Mesothelial cell of epicardium (in vitro differentiated cells): ENCODE data around the gene TRAPPC14. TPM values are rescaled to one million over a fixed set of nuclear protein-coding genes. Genes with fewer than 3 reads are reported as not detected.

ENCODE experiments used
- DNase-seq, 2 experiments: peaks; one replicate each; pipeline ENCODE4 v3.0.0; 2021; ENCODE audit warnings: low spot score in 2 of 2; ENCODE audit not compliant: unreplicated experiment in 2 of 2
- H3K27ac Mint-ChIP-seq: 2 replicates; pipeline ENCODE4 v1.8.0; 2021; ENCODE audit warnings: mixed read lengths
- H3K27me3 Mint-ChIP-seq: 2 replicates; pipeline ENCODE4 v1.8.0; 2021; ENCODE audit warnings: low read depth, mixed read lengths
- H3K36me3 Mint-ChIP-seq: 2 replicates; pipeline ENCODE4 v1.8.0; 2021; ENCODE audit warnings: mixed read lengths
- H3K4me1 Mint-ChIP-seq: 2 replicates; pipeline ENCODE4 v1.8.0; 2021; ENCODE audit warnings: mixed read lengths
- H3K4me3 Mint-ChIP-seq: 2 replicates; pipeline ENCODE4 v1.8.0; 2021; ENCODE audit warnings: mild to moderate bottlenecking, moderate library complexity, mixed read lengths
- H3K9me3 Mint-ChIP-seq: 2 replicates; pipeline ENCODE4 v1.8.0; 2021; ENCODE audit warnings: mixed read lengths
- CTCF ChIP-seq: fragments of 200-600 bp; sonication (generic); IDR thresholded peaks from one replicate; pipeline ENCODE4 v1.5.0; 2021; ENCODE audit warnings: antibody characterized with exemption; ENCODE audit not compliant: unreplicated experiment
- total RNA-seq: library from RNA; stranded (reverse); gene quantifications from 3 replicates; pipeline ENCODE4 v1.2.1, GENCODE V29; 2021

Gene TRAPPC14
- total RNA-seq, 1 donor from 2014 or later, result 23.3 TPM

GRCh38 chr7:100120733-100121036 lies 37.8 kb downstream of the TRAPPC14 start:
- DNase-seq, result no peak
- H3K36me3 Mint-ChIP-seq, result peaks cover 8% of the 10 kb centered on the region
- peak overlapping the region; percentile 99 for H3K27ac Mint-ChIP-seq
- no peak for TF ChIP-seq CTCF
- H3K4me1 Mint-ChIP-seq, result peaks cover 20% of the 10 kb centered on the region
- H3K9me3 Mint-ChIP-seq, result no peaks in the 10 kb centered on the region
- H3K4me3 Mint-ChIP-seq, result peak overlapping the region; percentile 94
- H3K27me3 Mint-ChIP-seq, result no peaks in the 10 kb centered on the region

GRCh38 chr7:100119970-100120732 lies 38.4 kb downstream of the TRAPPC14 start:
- no peaks in the 10 kb centered on the region for H3K27me3 Mint-ChIP-seq
- peak in 1 of 2 experiments; percentile 69 for DNase-seq
- no peak for TF ChIP-seq CTCF
- H3K27ac Mint-ChIP-seq, result peak overlapping the region; percentile 99
- peaks cover 17% of the 10 kb centered on the region for H3K4me1 Mint-ChIP-seq
- peaks cover 8% of the 10 kb centered on the region for H3K36me3 Mint-ChIP-seq
- H3K9me3 Mint-ChIP-seq, result no peaks in the 10 kb centered on the region
- peak overlapping the region; percentile 94 for H3K4me3 Mint-ChIP-seq

GRCh38 chr7:100119072-100119969 lies 39.2 kb downstream of the TRAPPC14 start, which contains the start of the genes CNPY4 and TAF6:
CNPY4 (plus strand) TSS chr7:100119634; CDS start chr7:100119745, 111 bp downstream.
TAF6 (minus strand) TSS chr7:100119358; CDS start chr7:100114209, 5,149 bp downstream.
- Mint-ChIP-seq H3K9me3 (no peaks in the 10 kb centered on the region), H3K27ac (peak within 1 kb of the TSS; percentile 99), H3K4me1 (peaks cover 17% of the 10 kb centered on the region), H3K4me3 (peak within 1 kb of the TSS; percentile 94), H3K27me3 (no peaks in the 10 kb centered on the region), H3K36me3 (peaks cover 8% of the 10 kb centered on the region)
- peak; percentile 91 to 94 for DNase-seq
- no peak for TF ChIP-seq CTCF

- H3K9me3 Mint-ChIP-seq, result no peaks in the 10 kb centered on the region
- H3K36me3 Mint-ChIP-seq, result peaks cover 11% of the 10 kb centered on the region
- H3K4me1 Mint-ChIP-seq, result peaks cover 17% of the 10 kb centered on the region
- DNase-seq, result no peak
- peak overlapping the region; percentile 99 for H3K27ac Mint-ChIP-seq
- no peak for TF ChIP-seq CTCF
- peak overlapping the region; percentile 94 for H3K4me3 Mint-ChIP-seq
- no peaks in the 10 kb centered on the region for H3K27me3 Mint-ChIP-seq
Observed at GRCh38 chr7:100118388-100119071, 40.0 kb downstream of the TRAPPC14 start.

GRCh38 chr7:100115026-100115425 lies 43.5 kb downstream of the TRAPPC14 start:
- Mint-ChIP-seq H3K27me3 (no peaks in the 10 kb centered on the region), H3K27ac (no peak overlapping the region), H3K36me3 (peaks cover 19% of the 10 kb centered on the region), H3K4me1 (peaks cover 9% of the 10 kb centered on the region), H3K4me3 (no peak overlapping the region), H3K9me3 (no peaks in the 10 kb centered on the region)
- no peak for DNase-seq
- no peak for TF ChIP-seq CTCF
